Testis (tissue), 2 donors: ENCODE measurements around the gene GET4.

Experiments
- CTCF ChIP-seq, 3 experiments: fragments of 450-650 bp in 2 of 3; fragments of 200-600 bp in 1 of 3; sonication (generic) in 1 of 3; IDR thresholded peaks; one replicate each; pipeline ENCODE4 v1.5.1; 2016 to 2019; ENCODE audit warnings: antibody characterized with exemption in 3 of 3, mild to moderate bottlenecking in 2 of 3, moderate library complexity in 1 of 3
- POLR2A ChIP-seq: fragments of 450-650 bp; IDR thresholded peaks from one replicate; pipeline ENCODE4 v1.6.1; 2017; ENCODE audit warnings: antibody characterized with exemption, mild to moderate bottlenecking, moderate library complexity

- TF ChIP-seq CTCF (IDR thresholded peaks at IDR 0.05) (no peak), POLR2A (no peak)
Observed at GRCh38 chr7:919924-920341, 43.6 kb downstream of the GET4 start.
